Ramos (cell line): ENCODE data around the gene LILRA6.
"Not testable (repeated sequence)": the region's sequence is repeated elsewhere in the genome, so short reads cannot be mapped to it uniquely, and the experiment has no call there.

Source experiments
- in situ Hi-C: fragments of 300-500 bp; cut with MboI; formaldehyde crosslinking; loops from one replicate; pipeline ENCODE4 v1.14.3; 2022; ENCODE audit warnings: low sequenced_read_pairs; ENCODE audit not compliant: unreplicated experiment

Gene LILRA6

GRCh38 chr19:54239491-54240371 lies 2.9 kb downstream of the LILRA6 start:
- in situ Hi-C loops, result loop anchor here (25.0 kb wide), 1 partner anchor 402 kb away; no protein-coding TSS in a partner anchor

DNA sequence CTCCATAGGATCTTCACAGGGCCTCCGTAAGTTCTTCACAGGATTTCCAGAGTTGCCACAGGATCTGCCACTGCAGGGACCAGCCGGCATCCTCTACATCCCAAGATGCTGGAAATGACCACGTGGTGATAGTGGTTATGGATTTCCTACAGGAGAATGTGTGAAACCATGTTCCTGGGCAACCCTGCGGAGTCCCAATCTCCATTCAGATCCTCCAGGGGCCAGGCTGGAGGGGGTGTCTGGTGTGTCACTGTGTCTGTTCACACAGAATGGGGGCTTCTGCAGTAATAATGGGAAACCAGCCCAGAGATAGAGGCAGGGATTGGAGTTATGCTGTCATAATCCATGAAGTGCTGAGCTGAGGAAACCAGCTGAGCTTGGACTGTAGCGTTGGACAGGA lies 8.6 kb downstream of the LILRA6 start:
- in situ Hi-C loops, result loop anchor here (5.0 to 25.0 kb wide), 2 partner anchors 72 to 397 kb away; no protein-coding TSS in a partner anchor

DNA sequence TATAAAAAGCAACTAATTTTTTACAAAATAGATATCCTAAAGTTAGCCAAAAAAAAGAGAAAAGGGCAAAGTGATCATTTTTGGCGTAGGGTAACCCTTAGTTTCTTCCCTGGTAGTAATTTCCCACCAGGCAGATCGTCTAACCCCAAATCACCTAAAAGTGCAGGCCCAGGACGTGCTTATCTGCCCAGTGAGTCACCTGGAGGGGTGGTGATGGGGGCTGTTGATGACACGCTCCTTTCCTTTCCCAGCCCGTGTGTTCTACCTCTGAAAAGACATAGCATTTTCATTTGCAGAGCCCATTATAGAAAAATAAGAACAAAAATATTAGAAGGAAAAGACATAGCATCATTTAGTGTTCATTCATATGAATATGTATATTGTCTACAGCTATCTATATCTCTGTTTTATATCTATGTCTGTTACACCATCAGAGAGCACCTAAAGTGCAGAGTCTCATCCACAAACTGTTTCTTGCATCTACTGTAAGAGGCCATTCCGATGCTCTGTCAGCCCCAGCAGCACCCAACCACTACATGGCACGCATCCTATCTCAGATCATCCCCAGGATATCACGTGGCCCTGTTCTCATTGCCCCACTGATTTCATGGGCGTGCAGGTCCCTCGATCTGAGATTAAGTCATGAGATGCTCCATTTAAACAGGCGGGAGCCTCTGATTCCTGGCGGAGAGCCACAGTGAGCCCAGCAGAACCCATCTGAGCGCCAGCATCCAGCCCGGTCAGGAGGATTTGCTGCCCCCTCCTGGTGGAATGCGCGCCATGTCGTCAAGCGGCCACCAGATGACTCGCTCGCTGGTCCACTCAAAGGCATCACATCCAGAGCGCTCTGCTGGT lies 11.3 kb downstream of the LILRA6 start:
- in situ Hi-C loops, result loop anchor here (5.0 to 25.0 kb wide), 2 partner anchors 69 to 394 kb away; no protein-coding TSS in a partner anchor

- in situ Hi-C loops, result loop anchor here (5.0 to 25.0 kb wide), 2 partner anchors 68 to 393 kb away; no protein-coding TSS in a partner anchor
Measured at GRCh38 chr19:54230031-54230430, 12.6 kb downstream of the LILRA6 start.

GRCh38 chr19:54229146-54229545 lies 13.4 kb downstream of the LILRA6 start:
- in situ Hi-C loops, result loop anchor here (25.0 kb wide), 1 partner anchor 392 kb away; no protein-coding TSS in a partner anchor

DNA sequence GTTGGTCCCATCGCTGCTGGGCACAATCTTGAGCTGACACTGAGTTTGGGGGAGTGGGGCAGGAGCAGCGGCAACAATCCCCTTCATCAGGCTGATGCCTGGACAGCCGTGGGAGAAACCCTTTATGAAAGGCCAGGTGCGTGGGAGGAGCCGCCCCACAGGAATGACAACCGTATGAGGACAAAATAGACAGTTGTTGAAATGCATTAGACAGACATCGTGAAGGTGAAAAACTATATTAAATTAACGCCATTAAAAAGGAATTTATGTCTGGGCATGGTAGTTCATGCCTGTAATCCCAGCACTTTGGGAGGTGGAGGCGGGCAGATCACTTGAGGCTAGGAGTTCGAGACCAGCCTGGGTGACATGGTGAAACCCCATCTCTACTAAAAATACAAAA lies 18.0 kb downstream of the LILRA6 start:
- in situ Hi-C loops, result loop anchor here (25.0 kb wide), 1 partner anchor 387 kb away; no protein-coding TSS in a partner anchor

DNA sequence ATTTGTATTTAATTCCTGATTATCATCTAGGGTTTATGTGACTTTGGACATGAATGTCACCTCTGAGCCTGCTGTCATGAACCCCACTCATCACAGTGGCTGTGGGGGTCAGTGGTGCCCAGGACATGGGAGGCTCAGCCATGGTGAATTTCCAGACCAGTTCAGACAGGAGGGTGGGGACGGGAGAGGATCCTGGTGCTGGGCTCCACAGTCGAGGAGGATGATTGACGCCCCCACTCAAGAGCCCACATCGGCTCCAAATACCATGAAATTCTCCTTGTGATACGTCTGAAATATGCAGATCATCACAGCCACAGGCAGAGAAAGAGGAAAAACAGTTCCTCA lies 18.7 kb downstream of the LILRA6 start:
- in situ Hi-C loops, result not testable (repeated sequence)

DNA sequence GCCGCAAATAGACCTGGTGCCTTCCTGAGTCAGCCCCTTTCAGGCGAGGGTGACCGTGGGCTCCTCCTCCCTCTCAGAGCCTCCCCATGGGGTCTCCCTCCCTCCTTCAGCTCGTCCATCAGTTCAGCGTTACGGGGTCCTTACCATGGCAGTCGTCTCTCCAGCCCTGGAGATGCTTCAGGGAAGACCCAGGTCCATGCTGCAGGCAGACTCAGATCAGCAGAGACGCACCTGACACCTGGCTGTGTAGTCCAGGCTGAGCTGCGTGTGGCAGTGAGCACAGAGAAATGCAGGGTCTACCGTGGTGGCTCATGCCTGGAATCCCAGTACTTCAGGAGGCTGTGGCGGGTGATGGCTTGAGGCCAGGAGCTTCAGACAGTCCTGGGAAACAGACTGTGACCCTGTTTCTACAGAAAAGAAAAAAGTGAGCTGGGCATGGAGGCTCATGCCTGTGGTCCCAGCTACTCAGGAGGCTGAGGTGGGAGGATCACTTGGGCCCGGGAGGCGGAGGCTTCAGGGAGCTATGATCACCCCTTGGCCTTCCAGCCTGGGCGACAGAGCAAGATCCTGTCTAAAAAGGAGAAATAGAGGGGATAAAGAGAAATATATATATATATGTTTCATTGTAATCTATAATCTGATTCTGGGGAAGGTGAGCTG lies 19.2 kb downstream of the LILRA6 start:
- in situ Hi-C loops, result not testable (repeated sequence)

DNA sequence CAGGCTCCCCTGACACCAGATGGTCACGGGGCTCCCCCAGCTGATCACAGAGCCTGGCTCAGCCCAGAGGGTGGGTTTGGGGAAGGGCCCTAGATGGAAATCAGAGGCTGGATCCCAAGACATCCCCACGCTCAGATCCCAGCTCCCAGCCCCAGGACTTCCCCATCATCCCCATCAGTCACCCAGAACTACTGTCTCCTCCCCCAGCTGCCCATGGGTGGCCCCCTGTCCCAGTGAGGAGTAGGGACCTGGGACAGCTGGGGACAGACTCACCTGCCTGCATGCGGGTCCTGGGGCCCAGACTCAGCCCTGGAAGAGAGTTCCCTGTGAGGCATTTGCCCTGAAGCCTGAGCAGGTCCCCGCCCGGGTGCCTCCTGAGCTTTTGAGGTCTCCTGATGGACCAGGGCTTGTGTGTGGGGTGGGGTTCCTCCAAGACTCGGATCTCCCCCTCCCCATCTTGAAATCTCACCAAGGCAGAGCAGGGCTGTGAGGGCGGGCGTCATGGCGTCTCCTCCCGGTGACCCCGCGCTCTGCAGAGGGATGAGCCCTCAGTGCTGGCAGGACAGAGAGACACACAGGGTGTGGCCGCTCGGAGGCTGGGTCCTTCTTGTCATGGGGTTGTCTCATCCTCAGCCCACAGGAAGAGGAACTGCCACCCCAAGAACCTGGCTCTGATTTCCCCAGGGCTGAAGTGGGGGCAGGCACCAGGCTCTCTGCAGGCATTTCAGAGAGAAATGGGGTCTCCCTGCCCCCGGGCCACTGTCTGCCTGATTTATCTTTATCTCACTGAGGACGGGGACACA lies 19.9 kb downstream of the LILRA6 start, which contains the start of gene LILRB3:
Gene LILRB3 (minus strand): TSS at position 534 of the 803 bp plus-strand sequence. CDS start 31 bp downstream, at position 503.
- in situ Hi-C loops, result not testable (repeated sequence)

- in situ Hi-C loops, result not testable (repeated sequence)
Measured at GRCh38 chr19:54221947-54222346, 20.6 kb downstream of the LILRA6 start.

DNA sequence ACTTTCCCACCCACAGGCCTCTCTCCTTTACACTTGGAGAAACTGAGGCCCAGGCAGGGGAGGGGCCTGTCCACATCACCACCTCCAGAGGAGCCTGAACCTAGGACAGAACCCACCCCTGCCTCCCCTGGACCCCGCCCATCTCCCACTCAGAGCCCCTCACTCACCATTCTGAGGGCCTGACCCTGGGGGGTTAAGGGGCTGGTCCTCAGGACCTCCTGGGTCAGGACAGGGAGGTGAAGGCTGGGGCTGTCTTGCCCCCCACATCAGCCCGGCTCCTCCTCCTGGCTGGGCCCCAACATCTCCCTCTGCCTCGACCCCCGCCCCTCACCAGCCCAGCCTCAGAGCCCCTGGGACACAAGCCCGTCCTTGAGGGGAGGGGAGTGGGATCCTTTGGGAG lies 22.9 kb downstream of the LILRA6 start:
- in situ Hi-C loops, result not testable (repeated sequence)

DNA sequence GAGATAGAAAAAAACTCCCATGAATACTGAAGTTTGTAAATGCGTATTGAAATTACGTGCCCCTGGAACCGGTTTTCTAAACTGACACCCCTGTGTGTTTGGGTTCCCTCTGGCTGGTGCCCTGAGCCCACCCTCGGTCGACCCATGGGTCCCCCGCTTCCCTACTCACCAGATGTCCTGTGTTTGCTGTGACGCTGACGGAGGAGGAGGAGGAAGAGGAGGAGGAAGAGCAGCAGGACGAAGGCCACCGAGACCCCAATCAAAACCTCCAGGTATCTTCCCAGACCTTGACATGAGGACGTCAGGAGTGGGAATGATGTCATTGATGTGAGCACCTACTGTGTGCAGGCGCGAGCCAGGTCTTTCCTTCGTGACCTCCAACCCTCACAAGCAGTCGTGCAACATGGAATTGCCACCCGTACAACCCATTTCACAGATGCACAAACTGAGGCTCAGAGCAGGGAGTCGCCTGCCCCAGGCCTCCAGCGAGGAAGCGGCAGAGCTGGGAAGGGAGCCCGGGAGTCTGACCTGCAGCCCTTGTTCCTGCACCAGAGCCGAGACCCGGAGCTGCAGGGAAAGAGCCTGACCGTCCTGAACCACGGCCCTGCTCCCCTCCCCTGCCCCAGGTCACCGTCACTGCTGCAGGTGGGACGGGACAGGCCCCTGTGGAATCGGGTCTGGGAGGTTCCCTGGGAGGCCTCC lies 23.5 kb downstream of the LILRA6 start:
- in situ Hi-C loops, result no loop called here

- in situ Hi-C loops, result no loop called here
Measured at GRCh38 chr19:54218259-54218658, 24.3 kb downstream of the LILRA6 start.

DNA sequence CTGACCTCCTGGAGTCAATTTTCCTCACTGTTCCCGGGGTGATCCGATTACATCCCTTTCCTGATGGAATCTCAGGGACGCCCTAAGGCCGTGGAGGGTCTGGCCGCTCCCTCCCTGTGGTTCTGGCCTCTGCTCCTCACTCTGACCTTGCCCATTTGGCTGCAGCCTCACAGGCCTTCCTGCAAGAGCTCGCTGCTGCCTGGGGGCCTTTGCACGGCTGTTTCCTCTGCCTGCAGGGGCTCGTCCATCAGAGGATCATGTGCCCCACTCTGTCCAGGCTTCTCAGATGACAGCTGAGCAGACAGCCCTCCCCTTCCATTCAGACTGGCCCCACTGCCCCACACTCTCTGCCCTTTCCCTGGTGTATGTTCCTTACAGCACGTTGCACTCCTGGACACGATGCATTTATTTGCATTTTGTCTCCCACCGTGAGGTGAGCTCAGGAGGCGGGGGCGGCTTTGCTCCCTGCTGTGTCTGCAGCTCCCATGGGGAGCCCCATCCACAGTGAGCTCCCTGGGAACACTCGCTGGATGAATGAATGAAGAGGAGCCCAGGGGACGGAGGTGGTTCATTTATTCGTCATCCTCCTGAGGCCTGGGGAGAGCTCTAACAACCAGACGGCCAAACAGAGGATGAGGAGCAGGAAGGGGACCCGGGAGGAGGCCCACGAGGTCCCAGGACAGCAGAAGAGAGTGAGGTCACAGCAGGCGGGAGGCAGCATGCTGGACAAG lies 24.9 kb downstream of the LILRA6 start:
- in situ Hi-C loops, result not testable (repeated sequence)

- in situ Hi-C loops, result no loop called here
Measured at GRCh38 chr19:54216869-54217268, 25.7 kb downstream of the LILRA6 start.

DNA sequence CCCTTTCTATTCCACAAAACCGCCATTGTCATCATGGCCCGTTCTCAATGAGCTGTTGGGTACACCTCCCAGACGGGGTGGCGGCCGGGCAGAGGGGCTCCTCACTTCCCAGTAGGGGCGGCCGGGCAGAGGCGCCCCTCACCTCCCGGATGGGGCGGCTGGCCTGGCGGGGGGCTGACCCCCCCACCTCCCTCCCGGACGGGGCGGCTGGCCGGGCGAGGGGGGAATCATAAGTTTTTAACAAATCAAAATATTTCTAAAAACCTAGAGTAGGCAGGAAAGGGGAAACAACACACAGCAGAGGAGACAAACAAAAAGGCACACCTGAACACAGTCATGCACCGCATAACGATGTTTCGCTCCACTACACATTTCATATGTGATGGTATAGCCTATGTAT lies 27.9 kb downstream of the LILRA6 start:
- in situ Hi-C loops, result not testable (repeated sequence)

DNA sequence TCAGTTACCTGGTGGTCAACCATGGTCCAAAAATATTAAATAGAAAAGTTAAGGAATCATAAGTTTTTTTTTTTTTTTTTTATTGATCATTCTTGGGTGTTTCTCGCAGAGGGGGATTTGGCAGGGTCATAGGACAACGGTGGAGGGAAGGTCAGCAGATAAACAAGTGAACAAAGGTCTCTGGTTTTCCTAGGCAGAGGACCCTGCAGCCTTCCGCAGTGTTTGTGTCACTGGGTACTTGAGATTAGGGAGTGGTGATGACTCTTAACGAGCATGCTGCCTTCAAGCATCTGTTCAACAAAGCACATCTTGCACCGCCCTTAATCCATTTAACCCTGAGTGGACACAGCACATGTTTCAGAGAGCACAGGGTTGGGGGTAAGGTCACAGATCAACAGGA lies 28.4 kb downstream of the LILRA6 start:
- in situ Hi-C loops, result not testable (repeated sequence)

DNA sequence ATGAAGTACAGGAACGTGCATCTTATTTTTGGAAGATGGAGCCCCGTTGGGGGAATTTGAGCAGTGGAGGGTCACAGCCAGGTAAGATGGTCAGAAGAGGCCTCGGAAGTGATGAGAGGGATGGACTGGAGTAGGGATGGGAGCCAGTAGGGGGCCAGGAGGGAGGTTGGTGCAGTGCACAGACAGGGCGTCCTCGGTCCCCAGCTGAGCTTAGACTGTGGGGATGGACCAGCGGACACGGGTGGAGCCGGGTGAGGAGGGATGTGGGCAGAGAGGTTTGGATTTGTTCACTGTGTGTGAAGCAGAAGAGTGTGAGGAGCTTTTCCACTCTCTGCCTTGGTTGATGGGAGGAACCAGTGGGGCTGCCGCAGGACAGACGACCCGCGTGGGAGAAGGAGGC lies 31.4 kb downstream of the LILRA6 start:
- in situ Hi-C loops, result no loop called here
